Activated CD4-positive, CD25-positive, alpha-beta regulatory T cell treated with anti-CD3 and anti-CD28 coated beads, Interleukin-2, amount 50 U/mL, for 16 hours (primary cell): ENCODE results near the gene PIEZO1.
A peak's percentile ranks its signal among the peaks of the same experiment; 100 is the strongest.
"Not testable (repeated sequence)": the region's sequence is repeated elsewhere in the genome, so short reads cannot be mapped to it uniquely, and the experiment has no call there.

Experiments
- DNase-seq: peaks from one replicate; pipeline ENCODE4 v3.0.0-alpha.2; 2020; ENCODE audit warnings: low read depth, low spot score

Gene PIEZO1

DNA sequence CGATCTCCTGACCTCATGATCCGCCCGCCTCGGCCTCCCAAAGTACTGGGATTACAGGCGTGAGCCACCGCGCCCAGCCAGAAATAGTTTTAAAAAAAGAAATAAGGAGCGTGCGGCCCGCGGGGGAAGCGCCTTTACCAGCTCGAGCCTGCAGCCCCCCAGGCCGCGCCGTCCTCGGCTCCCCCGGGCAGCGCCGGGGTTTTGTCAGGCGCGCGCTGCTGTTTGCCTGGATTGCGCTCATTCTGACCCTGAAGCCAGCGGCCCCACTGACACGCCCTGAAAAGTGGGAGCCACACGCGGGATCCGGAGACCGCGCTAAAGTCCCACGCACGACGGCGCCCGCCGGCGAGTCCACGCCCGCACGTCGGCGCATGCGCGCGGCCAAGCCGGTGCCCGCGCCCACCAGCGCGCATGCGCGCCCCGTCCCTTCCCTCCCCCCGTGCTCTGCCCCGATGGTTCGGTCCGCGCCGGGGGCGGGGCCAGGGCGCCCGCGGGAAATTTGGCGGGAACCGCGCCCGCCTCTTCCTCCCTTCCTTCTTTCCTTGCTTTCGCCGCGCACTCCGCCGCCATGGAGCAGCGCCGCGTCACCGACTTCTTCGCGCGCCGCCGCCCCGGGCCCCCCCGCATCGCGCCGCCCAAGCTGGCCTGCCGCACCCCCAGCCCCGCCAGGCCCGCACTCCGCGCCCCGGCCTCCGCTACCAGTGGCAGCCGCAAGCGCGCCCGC is 18.4 kb upstream of the PIEZO1 start, which contains the start of gene CDT1:
Gene CDT1, plus strand, starts transcription at position 526 of the 724 bp plus-strand sequence. Its CDS starts 43 bp downstream, at position 569.
- DNase-seq = peak; percentile 73

GRCh38 chr16:88800277-88800592 is 15.2 kb upstream of the PIEZO1 start:
- DNase-seq = no peak

DNA sequence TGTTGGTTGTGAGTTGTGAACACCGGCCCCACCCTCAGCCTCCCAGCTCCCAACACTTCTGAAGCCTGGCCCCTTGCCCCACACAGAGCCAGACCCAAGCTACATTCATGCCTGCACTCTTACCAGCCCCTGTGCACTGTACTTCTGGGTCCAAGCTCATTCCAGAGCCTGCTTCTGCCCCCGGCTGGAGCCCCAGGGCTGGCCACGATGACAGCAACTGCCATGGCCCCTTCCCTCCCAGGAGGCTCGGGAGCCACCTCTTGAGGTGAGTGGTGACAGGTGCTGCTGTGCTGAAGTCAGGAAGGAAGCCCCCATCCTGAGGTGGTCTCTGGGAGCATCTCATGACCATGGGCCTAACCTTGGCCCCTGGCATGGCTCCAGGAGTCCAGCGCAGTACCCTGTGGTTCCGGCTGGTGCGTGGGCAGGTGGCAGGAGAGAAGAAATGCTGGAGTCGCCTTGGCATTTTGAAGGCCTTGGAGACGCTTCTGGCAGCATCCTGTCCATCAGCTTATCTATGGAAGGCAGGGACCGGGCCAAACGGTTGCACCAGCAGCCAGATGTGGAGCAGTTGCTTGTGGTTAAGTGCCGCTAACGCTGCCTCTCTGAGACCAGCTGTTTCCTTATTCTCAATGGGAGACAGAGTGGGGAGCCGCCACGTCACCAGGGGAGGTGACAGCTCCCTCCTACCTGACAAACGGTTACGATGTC is 14.7 kb upstream of the PIEZO1 start:
- no peak for DNase-seq

DNA sequence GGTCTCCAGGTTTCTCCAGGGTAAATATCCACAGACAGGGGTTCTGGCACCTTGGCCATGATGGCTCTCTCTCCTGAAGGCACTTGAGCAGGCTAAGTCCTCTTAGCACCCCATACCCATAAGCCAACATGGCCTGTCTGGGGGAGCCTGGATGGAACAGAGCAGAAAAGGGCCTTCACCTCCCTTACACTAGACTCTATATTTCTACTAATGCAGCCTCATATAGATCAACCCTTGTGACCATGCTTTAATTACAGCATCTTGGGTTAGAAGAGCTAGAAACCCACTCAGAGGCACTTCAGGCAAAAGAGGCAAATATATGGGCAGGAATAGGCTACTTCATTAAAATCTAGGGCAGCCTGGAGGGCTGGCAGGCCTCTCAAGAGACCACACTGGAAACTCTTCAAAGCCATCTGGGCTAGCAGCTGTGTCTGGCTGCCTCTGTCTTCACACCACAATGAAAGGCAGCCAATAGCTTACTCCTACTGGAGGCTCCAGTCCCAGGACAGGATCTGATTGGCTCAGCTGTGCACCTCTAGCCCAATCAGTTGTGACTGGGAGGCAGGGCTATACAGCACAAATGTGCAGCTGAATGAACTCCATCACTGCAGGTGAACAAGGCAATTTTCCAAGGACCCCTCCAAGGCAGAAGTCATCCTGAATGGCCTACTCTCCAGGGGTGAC is 13.9 kb upstream of the PIEZO1 start:
- no peak for DNase-seq

DNA sequence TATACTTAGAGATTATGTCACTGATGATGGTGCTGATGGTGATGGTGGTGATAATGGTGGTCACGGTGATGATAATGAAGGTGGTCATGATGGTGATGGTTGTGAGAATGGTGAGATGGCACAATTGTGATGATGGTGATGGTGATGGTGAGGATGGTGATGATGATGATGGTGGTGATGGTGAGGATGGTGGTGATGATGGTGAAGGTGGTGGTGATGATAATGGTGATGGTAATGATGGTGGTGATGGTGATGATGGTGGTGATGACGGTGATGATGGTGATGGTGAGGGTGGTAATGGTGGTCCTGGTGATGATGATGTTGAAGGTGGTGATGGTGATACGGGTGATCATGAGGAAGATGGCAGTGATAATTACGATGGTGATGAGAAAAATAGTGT is 13.1 kb upstream of the PIEZO1 start:
- no peak for DNase-seq

DNA sequence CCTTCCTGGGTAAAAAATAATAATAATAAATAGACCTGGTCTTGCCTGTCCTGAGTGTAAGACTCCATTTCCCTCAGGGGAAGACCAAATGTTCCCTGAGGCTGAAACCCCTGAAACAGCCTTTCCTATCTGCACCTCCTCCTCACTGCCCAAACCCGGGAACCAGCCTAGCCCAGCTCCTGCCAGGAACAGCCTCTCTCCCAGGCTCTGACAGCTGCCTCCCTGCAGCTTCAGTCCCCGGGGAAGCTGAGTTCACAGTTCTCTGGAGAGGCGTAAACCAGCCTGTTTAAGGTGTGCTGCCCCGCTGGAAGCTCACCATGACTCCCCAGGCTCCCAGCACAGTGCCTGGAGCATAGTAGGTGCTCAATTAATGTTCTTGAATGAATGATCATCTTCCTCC is 11.3 kb upstream of the PIEZO1 start:
- no peak for DNase-seq

GRCh38 chr16:88793251-88793954 is 8.4 kb upstream of the PIEZO1 start:
- DNase-seq = no peak

DNA sequence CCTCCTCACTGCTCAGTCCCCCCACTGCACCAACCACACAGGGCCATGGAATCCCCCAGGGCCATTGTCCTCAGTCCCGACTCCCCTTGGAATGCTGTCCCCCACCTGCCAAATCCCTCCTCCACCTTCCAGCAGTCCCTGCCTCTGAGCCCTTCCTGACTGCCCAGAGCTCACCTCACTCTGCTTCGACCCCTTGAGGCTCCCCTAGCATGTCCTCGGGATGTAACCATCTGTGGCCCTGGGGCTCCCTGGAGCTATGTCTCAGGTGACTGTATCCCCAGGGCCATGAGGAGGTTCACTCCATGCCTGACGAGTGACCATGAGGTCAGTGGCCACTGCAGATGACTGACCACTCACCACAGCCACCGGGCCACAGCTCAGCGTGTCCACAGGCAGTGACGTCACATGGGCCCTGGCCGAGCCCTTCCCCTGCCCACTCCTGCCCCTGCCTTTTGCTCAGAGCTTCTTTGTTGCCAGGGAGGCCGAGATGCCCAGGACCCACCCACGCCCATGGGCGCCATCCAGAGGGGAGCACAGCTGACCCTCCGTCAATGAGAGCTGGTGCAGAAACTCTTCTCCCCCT is 7.7 kb upstream of the PIEZO1 start:
- no peak for DNase-seq

- no peak for DNase-seq
These were observed 7.1 kb upstream of the PIEZO1 start for GRCh38 chr16:88792078-88792550.

GRCh38 chr16:88790312-88791211 is 5.5 kb upstream of the PIEZO1 start:
- DNase-seq = no peak

DNA sequence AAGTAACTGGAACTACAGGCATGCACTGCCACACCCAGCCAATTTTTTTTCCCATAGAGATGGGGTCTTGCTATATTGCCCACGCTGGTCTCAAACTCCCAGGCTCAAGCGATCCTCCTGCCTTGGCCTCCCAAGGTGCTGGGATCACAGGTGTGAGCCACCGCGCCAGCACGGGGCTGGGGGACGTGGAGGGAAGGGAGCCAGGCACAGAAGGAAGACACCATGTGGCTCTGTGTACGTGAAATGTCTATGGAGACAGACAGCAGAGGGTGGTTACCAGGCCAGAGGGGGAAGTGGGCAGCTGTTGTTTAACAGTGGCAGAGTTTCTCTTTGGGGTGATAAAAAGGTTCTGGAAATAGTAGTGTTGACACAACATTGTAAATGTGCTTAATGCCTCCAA is 4.6 kb upstream of the PIEZO1 start:
- DNase-seq = no peak

DNA sequence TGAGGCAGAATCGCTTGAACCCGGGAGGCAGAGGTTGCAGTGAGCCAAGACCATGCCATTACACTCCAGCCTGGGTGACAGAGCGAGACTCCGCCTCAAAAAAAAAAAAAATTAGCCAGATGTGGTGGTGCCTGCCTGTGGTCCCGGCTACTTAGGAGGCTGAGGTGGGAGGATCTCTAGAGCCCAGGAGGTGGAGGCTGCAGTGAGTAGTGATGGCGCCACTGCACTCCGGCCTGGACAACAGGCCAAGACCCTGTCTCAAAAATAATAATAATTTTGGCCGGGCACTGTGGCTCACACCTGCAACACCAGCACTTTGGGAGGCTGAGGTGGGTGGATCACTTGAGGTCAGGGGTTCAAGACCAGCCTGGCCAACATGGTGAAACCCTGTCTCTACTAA is 3.7 kb upstream of the PIEZO1 start:
- DNase-seq = not testable (repeated sequence)

DNA sequence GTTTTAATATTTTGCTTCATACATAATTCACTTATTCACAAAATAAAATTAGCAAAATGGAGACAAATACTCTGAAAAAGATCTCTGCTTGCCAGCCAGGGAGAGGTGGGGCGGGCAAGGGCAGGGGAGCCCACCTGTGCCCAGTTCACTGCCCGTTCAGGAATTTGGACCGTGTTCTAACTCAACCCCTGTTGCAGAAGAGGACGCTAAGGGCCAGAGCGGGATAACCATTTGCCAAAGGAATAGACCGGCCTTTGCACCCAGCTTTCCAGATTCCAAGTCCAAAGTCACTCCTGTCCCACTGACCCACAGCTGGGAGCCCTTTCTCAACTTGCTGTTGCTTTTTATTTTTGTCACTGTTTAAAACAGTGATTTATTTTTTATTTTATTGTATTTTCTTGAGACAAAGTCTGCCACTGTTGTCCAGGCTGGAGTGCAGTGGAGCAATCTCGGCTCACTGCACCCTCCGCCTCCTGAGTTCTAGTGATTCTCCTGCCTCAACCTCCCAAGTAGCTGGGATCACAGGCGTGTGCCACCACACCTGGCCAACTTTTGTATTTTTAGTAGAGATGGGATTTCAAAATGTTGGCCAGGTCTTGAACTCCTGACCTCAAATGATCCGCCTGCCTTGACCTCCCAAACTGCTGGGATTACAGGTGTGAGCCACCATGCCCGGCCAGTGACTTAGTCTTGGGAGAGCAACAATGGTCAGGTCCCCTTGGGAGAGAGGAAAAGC is 2.7 kb upstream of the PIEZO1 start:
- DNase-seq = no peak

GRCh38 chr16:88784856-88785105 is 239 bp downstream of the PIEZO1 start:
- no peak for DNase-seq

GRCh38 chr16:88784074-88784855 is 755 bp downstream of the PIEZO1 start:
- no peak for DNase-seq

GRCh38 chr16:88783391-88784073 is 1.5 kb downstream of the PIEZO1 start:
- DNase-seq = no peak

DNA sequence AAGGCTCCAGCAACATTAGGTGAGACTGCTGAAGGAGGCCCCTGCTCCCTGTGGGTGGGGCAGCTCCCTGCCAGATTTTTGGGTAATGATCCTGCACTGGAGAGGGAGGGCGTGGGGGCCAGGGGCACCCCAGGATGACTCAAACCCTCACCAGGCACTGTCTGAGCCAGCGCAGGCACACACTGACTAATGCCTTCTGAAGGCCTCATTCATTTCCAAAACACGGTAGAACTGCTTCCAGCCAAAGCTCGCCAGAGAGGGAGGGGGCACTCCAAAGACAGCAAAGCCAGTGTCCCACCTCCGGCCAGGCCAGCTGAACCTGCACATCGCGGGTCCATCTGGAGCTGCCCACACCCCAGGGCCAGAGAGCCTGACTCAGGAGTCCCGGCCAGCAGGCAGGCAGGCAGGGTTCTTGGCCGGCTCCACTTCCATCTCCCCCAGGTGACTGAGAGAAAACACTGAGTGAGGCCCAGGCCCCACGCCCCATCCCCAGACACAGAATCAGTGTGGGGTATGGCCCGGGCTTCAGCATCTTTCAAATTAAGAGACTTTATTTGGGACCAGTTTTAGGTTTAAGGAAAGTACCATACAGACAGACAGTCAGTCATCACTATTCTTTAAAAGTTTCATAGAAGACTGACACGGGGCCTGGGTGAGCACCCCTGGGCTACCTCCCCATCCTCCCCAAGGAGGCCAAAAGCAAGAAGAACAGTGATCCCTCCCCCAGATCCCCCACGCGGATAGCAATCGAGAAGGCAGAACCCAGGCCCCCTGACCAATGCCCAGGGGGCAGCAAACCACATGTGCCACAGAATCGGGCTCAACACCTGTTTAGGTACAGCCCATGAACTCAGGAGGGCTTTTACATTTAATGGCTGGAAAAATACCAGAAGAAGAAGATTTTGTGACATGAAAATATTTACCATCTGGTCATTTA is 2.3 kb downstream of the PIEZO1 start:
- DNase-seq = peak; percentile 57
